ENCODE measurements around the gene STX18.
"Not testable (repeated sequence)": the region's sequence is repeated elsewhere in the genome, so short reads cannot be mapped to it uniquely, and the experiment has no call there.

Gene STX18

GRCh38 chr4:4477796-4478195 lies 64.1 kb downstream of the STX18 start:
- in situ Hi-C loops (cut with HindIII; ENCODE audit: low sequenced_read_pairs), result no loop called here
- TF ChIP-seq CTCF (IDR thresholded peaks at IDR 0.05; ENCODE audit: low read depth, low read length), result no peak
- no peak for DNase-seq (ENCODE audit: low read depth, low spot score)
- no peak overlapping the region for H3K4me3 ChIP-seq (ENCODE audit: low read depth, low read length)

DNA sequence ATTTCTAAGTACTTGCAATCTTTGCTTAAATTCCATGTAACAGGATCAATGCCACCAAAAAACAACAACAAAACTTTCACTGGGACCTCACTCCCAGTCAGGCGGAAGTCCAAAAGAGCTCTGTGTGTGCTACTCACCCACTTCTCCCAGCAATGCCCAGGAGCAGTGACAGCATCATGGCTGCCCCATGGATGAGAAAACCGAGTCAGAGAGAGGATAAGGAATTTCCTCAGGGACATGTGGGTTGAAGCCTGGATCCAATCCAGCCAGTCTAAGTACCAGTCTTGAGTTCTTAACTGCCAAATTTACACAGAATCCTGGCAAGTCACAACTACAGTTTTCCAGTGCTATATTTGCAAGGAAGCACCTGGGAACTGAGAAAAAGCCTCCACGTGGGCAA lies 64.5 kb downstream of the STX18 start:
- DNase-seq (ENCODE audit: low read depth, low spot score), result no peak
- H3K4me3 ChIP-seq (ENCODE audit: low read depth, low read length), result no peak overlapping the region
- no peak for TF ChIP-seq CTCF (IDR thresholded peaks at IDR 0.05; ENCODE audit: low read depth, low read length)
- in situ Hi-C loops (cut with HindIII; ENCODE audit: low sequenced_read_pairs), result no loop called here

GRCh38 chr4:4474476-4474875 lies 67.4 kb downstream of the STX18 start:
- in situ Hi-C loops (cut with HindIII; ENCODE audit: low sequenced_read_pairs), result no loop called here

GRCh38 chr4:4472344-4472958 lies 69.4 kb downstream of the STX18 start:
- TF ChIP-seq CTCF (IDR thresholded peaks at IDR 0.05; ENCODE audit: low read depth, low read length), result no peak
- in situ Hi-C loops (cut with HindIII; ENCODE audit: low sequenced_read_pairs), result no loop called here

More at GRCh38 chr4:4474476-4474875, 67.4 kb downstream of the STX18 start:
- TF ChIP-seq CTCF (IDR thresholded peaks at IDR 0.05; ENCODE audit: low read depth, low read length), result no peak
- no peak overlapping the region for H3K4me3 ChIP-seq (ENCODE audit: low read depth, low read length)
- DNase-seq (ENCODE audit: low read depth, low spot score), result no peak

GRCh38 chr4:4471195-4471594 lies 70.7 kb downstream of the STX18 start:
- no peak for DNase-seq (ENCODE audit: low read depth, low spot score)
- in situ Hi-C loops (cut with HindIII; ENCODE audit: low sequenced_read_pairs), result no loop called here
- TF ChIP-seq CTCF (IDR thresholded peaks at IDR 0.05; ENCODE audit: low read depth, low read length), result no peak
- H3K4me3 ChIP-seq (ENCODE audit: low read depth, low read length), result no peak overlapping the region

More at GRCh38 chr4:4472344-4472958, 69.4 kb downstream of the STX18 start:
- H3K4me3 ChIP-seq (ENCODE audit: low read depth, low read length), result no peak overlapping the region
- no peak for DNase-seq (ENCODE audit: low read depth, low spot score)

DNA sequence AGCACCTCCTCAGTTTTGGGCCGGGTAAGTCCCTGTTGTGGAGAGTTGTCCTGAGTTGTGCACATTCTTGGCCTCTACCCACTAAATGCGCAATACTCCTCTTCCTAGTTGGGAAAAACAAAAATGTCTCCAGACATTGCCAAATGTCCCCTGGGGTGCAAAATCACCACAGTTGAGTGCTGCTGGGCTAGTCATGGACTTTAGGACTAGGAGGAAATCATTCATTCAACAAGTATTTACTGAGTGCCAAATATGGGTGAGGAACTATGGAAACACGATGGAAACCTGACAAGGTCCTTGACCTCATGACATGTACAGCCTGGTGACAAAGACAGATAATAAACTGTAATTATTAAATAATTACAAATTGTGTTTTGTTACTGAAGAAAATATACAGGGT lies 71.6 kb downstream of the STX18 start:
- in situ Hi-C loops (cut with HindIII; ENCODE audit: low sequenced_read_pairs), result no loop called here
- no peak for TF ChIP-seq CTCF (IDR thresholded peaks at IDR 0.05; ENCODE audit: low read depth, low read length)
- no peak overlapping the region for H3K4me3 ChIP-seq (ENCODE audit: low read depth, low read length)
- no peak for DNase-seq (ENCODE audit: low read depth, low spot score)

- DNase-seq (ENCODE audit: low read depth, low spot score); H3K4me3 ChIP-seq (ENCODE audit: low read depth, low read length); in situ Hi-C loops (cut with HindIII; ENCODE audit: low sequenced_read_pairs): not testable (repeated sequence)
Observed at GRCh38 chr4:4465238-4465637, 76.6 kb downstream of the STX18 start.

Measured in astrocyte of the spinal cord (primary cell).